GM19455 (cell line): ENCODE results near the gene NLK.
A peak's percentile ranks its signal among the peaks of the same experiment; 100 is the strongest.

Source experiments
- ATAC-seq: cut with Tn5 transposase; IDR thresholded peaks from one replicate; pipeline ENCODE4 v1.9.1; 2021; ENCODE audit not compliant: unreplicated experiment

NLK gene

DNA sequence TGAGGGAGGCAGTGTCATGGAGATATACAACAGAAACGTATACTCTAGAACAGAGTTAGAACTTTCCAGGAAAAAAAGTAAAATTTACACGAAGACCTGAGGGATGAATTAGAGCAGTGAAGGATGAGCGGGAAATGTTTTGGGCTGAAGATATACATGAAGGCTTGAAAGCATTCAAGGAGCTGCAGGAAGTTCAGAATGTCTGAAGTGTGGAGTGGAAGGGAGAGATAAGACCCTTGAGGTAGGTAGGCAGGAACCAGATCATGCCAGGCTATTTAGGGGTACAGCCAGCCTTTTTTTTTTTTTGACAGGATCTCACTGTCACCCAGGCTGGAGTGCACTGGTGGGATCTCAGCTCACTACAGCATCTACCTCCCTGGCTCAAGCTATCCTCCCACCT, 3.2 kb upstream of the NLK start:
- ATAC-seq, result no peak

DNA sequence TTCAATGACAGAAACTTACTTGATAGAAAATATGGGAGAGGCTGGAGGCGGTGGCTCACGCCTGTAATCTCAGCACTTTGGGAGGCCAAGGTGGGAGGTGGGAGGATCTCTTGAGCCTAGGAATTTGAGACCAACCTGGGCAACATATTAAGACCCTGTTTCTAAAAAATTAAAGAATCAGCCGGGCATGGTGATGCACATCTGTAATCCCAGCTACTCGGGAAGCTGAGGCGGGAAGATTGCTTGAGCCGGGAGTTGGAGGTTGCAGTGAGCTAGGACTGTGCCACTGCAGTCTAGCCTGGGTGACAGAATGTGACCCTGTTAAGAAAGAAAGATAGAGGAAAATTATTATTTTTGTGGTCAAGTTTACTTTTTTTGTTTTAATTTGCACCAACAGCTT, 2.1 kb upstream of the NLK start:
- no peak for ATAC-seq

DNA sequence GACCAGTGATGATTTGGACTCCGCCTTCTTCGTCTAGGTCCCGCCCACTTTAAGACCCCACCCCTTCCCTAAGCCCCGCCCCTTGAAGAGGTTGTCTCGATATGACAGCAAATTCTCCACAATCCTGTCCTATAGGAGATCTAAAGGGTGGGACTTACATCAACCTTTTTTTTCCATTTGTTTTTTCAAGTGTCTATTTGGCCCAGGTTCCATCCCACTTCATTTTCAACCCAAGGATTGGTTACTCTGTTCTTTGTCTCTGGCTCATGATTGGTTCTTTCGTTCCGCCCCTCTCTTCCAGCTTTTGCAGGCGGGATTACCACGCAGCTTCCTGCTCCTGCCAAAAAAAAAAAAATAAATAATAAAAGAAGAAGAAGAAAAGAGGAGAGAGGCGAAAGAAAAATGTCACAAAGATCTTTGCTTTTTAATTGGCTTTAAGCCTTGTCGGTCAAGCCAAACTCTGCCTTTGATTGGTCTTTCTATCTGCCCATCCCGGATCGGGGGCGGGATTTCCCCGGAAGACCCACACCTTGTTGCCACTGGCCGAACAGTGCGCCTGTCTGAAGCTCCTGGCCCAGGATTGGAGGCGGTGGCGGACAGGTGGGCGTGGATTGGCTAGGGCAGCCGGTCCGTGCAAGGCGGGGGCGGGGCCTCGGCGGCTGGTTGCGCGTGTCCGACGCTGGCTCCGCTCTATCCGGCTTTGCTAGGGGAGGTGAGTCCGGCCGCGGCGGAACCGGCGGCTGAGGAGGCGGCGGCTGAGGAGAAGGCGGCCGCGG, 1.2 kb upstream of the NLK start:
- peak; percentile 87 for ATAC-seq

DNA sequence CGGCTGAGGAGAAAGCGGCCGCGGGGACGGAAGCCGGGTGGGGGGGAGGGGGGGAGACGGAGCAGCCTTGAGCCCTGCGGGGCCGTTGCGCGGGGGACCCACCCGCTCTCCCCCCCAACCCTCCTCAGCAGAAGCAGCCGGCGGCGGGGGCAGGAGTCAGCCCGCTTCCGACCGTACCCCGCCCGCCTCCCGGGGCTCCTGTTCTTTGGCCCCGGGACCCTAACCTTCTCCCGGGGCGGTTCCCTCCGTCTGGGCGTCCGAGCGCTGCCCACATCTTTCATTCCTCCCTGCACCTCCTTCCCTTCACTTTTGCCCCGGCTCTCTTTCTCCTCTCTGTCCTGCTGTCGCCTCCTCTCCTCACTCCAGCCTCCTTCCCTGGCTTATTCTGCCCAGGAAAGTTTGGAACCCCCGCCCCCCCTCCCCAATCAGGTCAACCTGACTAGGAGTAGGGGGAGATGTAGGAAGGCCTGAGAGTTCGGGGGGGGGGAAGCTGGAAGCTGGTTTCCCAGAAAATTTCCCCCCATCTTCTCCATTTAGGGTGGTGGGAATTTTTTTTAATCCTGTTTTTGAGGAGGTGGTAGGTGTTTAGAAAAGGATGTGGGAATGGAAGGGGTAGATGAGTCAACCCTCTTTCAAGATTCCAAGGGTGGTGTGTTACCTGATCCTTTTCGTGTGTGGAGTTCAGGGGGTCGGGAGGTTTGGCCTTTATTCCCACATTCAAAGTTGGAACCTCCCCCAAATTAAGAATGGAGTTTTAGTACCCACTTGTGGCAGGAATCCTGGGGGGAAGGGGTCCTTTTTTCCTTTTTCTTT, 427 bp upstream of the NLK start:
- peak; percentile 3 for ATAC-seq

DNA sequence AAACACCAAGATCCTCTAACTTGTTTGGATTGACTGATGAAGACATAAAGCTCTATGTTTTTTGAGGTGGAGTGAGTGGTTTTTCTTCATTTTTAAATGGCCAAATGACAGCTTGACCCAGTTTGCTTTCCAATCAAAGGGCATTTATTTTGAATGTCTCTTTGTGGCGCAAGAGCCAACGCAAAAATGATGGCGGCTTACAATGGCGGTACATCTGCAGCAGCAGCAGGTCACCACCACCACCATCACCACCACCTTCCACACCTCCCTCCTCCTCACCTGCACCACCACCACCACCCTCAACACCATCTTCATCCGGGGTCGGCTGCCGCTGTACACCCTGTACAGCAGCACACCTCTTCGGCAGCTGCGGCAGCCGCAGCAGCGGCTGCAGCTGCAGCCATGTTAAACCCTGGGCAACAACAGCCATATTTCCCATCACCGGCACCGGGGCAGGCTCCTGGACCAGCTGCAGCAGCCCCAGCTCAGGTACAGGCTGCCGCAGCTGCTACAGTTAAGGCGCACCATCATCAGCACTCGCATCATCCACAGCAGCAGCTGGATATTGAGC, 329 bp downstream of the NLK start:
- no peak for ATAC-seq

DNA sequence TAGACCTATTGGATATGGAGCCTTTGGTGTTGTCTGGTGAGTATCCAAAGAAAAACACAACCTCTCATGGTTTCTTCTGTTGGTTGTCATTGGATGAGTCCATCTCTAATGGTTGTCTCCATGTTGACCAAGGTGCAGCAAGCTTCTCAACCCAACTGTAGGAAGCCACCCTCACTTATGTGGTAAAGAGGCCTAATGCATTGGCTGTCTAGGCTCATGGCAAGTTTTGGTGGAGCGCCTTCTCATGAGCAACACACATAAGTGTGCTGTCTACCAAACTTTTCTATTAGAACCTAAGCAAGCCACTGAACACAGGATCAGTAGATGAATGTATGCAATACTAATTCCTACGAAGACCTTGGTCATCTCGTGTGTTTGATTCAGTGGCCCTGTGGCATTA, 819 bp downstream of the NLK start:
- no peak for ATAC-seq

DNA sequence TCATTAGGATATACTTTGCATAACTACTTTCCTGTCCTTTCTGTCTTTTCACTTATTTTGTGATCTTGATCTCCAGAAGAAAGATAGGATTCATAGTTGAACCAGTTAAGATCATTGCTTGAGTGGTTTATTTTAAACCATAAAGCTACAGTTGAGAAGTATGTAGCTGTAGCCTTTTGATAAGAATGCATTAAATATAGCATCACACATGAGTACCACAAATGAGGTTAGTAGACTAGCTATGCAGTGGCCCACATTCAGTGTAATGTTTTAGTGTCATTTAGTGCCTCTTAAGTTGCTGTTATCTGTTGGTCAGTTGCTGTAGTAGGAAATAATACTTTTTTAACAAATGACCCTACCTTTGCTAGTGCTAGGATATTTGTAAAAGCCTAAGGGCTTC, 1.3 kb downstream of the NLK start:
- ATAC-seq, result no peak

DNA sequence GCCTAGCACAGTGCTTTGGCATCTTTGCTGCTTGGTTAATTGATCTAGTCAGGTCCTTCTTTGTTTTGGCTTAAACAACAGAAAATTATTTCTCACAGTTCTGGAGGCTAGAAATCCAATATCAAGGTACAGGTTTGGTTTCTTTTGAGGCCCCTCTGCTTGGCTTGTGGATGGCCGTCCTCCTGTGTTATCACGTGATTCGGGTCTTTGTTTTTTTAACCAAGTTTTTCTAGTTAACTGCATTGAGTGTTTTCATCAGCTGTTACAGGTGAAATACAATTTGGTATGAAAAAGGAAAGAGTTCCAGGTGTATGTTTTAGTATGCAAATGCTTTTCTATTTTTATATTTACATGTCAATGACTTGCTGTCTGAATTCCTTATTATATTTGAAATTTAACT, 2.8 kb downstream of the NLK start:
- no peak for ATAC-seq

DNA sequence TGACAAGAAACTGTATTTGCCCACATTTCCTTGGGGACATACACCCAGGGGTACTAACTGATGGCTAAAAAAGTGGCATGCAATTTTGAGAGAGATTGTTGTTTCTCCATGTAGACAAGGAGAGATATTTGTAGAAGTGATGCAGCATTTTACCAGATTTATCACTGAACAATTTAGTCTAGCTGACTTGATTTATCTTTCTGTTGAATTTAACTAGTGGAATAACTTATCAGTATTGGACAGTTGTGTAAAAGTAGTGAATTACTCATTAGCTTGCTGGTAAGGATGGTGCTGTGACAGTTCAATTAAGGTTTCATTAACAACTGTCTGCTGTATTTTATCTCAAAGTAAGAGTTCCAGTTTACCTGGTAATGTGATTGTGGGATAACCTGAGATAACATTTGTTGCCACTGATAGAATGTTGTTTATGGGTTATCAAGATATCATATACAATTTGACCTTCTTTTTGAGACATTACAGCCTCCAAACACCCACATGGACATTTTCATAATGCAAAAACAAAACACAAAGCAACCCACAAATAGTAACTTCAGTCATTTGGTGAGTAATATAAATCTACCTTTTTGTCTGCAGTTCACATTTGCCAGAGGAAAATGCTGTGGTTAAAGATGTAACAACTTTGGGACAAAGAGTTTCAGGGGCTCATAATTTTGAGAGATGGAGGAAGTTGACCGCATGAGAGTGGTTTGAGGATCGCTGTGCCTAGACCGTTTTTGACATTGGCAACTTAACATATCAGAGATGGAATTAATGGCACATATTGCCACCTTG, 3.8 kb downstream of the NLK start:
- ATAC-seq, result no peak

DNA sequence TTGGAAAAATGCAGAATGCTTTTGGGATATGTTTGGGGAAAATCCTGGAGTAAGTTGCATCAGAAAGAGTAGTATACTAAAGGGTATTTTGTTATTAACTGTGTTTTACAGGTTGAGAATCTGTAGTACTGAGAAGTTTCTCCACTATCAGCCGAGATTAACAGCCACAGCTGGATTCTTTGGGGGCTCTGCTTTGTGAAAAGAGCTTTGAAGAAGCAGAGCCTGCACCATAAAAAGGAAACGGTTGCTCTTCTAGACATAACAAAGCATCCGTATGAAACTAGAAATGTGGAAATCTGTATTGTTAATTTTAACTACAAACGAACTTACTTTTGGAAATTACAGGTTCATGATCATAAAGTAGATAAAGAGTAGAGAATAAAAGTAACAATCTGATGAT, 5.3 kb downstream of the NLK start:
- ATAC-seq, result no peak

DNA sequence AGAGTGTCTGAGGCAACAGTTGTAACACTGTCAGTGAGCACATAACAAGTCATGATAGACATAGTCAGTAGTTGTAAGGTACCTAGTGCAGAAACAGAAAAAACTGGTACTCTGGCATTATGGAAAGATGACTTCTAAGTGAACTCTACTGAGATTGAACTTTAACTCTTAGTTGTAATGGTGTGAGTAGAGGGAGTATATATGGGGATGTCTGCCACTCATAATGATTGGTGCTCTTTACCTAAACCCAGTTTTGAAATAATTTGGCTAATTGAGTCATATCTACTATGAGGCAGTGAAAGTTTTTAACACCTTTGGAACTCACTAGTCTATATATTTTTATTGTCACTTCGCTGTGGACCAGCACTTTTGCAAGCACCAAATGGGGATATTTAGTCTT, 6.6 kb downstream of the NLK start:
- ATAC-seq, result no peak

DNA sequence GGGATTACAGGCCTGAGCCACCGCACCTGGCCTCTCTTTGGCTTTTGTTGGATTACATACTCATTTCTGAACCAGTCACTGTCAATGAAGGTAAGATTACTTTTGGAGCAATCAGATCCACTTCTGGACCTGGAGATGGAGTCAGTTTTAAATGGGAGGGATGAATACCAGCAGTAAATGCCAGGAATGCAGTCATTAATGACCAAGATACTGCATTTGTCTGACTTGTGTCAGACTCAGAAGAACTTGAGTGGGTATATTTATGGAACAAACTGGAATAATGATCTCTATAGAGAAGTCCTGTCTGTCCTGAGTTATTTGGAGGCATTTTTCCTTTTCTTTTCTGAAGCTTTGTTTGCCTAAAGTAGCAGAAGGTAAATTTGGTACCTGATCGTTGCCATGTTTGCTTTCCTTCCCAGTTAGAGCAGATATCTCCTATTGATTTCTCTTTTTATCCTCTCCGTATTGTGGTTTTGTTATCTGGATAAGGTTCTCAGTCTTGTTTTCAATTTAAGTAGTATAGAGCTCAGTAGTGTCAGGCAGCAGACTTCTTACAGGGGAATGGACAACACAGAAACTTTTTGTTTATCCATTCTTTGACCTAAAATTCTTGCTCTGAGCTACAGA, 10.7 kb downstream of the NLK start:
- no peak for ATAC-seq

DNA sequence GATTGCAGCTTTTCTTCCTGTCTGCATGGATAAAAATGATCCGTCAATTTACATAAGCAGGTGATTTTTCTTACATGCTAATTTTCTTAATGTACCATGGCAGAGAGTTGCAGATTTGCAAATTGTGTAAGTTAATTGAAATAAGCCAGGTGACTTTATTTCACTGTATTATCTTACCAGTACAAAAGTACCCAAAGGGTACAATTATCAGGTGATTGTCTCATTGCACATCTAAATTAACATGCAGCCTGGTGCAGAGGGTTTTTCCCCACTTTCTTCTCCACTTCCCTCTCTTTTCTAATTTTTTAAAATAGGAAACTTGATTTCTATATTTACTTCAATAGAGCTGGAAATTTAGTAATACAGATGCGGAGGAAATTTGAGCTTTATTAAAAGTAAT, 11.2 kb downstream of the NLK start:
- ATAC-seq, result no peak

DNA sequence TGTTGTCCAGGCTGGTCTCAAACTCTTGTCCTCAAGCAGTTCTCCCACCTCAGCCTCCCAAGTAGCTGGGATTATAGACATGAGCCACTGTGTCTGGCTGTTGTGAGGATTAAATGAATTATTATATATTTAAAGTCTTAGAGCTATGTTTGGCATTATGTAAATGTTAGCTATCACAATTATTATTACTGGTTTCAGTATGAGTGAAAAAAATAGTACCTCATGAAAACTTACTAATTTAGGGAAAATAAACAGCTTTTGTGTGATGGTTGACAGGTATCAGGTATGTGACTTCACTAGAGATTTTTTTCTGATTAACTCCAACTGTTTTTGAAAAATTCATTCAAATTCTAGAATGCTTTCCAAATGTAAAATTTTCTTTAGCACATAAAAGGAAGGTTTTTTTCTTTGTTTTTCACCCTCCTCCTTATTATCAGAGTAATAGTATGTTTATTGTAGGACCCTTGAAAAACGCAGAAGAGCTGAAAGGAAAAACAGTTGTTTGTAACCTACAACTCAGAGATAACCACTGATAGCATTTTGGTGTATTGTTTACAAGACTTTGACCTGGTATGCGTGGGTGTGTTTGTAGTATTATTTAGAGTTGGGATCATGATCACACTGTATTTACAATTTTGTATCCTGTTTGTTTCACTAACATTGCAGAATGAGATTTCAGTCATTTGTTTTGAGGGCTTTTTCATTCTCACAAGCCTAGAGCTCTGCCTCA, 13.2 kb downstream of the NLK start:
- no peak for ATAC-seq

DNA sequence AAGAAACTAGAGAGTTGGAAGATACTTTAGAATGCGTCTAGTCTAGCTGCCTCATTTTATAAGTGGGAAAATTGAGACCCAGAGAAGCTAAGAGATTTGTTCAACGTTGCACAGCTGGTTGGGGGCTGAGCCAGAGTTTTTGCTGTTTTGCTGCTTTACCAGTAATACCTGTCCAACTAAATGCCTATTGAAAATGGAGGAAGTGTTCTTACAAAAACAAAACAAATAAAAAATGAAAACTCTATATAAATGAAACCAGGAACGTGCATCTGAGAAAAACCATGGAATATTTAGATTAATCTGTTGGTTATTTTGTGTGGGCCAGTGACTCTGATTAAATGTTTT, 13.8 kb downstream of the NLK start:
- no peak for ATAC-seq

DNA sequence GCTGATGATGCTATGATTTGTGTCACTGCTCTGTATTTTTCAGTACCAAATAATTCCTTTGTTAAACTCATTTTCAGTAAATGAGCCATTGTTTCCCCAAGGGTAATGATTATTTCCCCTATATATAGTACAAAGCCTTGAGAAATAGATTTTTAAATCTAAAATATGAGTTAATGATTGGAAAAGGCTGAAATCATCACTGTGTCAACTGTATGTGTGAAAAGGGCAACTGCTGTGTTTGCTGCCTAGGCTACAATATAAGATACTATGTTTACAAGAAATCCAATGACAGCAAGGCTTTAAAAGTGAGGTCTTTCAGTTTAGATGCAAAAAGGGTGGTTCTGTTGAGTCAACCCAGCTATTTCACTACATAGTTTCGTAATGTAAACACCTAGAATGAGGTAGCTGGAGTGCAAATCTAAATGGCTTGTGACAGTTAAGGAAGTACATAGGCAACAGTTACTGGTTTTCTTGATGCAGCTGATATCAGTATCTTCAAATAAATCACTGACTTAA, 15.3 kb downstream of the NLK start:
- ATAC-seq, result peak; percentile 77

DNA sequence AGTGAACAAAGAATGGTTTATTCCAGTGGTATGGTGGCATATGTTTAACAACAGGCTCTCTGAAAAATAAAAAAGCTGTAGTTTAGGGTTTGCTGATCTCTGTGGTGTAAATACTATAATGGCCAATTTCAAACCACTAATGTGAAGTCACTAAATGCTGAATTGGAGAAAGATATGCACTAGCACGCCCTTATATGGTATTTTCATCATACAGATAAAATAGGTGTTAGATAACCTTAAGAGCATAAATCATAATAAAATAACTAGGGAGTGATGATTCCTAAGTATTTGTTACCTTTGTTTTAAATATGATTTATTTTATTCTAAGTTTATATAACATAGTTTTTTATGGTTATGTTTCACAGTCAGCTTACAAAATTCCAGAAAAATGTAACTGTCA, 17.2 kb downstream of the NLK start:
- ATAC-seq, result no peak

DNA sequence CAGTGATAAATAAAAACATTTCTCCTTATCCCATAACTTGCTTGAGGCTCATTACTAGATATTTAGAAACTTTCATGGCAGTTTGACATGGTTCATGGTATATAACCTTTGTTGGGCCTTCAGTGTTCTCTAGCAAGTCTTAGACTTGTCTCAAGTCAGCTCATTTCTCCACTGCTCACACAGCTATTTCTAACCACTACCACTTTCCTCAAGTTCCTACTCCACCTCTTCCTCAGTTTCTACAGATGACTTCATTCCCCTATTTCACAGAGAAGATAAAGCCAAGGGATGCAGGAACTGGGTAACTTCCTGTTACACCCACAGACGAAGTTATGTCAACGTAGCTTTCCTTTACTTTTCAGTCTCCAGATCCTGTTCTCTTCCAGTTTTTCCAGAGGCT, 23.2 kb downstream of the NLK start:
- ATAC-seq, result no peak

DNA sequence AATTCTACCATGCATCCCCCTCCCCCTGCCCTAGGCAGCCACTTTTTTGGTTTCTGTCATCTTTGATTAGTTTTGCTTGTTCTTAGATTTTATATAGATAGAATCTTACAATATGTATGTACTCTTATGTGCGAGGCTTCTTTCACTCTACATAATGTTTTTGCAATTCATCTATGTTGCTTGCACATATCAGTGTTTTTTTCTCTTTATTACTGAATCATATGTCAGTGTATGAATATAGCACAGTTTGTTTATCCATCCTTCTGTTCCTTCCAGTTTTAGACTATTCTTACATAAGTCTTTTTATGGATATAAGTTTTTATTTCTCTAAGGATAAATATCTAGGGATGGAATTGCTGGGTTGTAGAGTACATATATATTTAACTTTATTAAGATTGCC, 26.6 kb downstream of the NLK start:
- ATAC-seq, result no peak

DNA sequence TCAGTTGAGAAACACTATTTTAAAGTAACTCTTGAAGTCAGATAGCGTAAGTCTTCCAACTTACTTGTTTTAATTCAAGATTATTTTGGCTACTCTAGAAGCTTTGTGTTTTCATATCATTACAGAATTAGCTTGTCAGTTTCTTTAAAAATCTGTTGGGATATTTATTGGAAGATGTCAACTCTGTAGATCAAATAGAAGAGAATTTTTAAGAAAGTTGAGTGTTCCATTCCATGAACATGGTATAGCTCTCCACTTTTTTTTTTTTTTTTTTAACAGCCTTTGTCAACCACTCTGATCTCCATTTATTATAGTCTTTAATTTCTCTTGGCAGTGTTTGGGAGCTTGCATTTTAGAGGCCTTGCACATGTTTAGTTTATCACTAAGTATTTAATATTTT, 28.7 kb downstream of the NLK start:
- ATAC-seq, result no peak
